Natural killer cell treated with Interleukin-12 subunit alpha and Interleukin-12 subunit beta and Interleukin-15 and Interleukin-18, amount 100 ng/mL, for 72 hours (primary cell): ENCODE measurements around the gene RBMS1. TPM values are rescaled to one million over a fixed set of nuclear protein-coding genes. Genes with fewer than 3 reads are reported as not detected.

Experiments
- ATAC-seq, 2 donors: fragments of 150-1000 bp; cut with Tn5 transposase in 1 of 2; sonication (Bioruptor Pico), chemical (Tn5 transposase) in 1 of 2; 2 replicates each; pipeline ENCODE4 v1.10.0; 2021
- DNase-seq: peaks from one replicate; pipeline ENCODE4 v3.0.0; 2022; ENCODE audit warnings: low spot score
- H3K27ac Mint-ChIP-seq, 2 donors: 1 replicate in 1 of 2; 2 replicates in 1 of 2; pipeline ENCODE4 v1.8.0; 2022; ENCODE audit warnings: mixed read lengths in 2 of 2, mild to moderate bottlenecking in 1 of 2, moderate library complexity in 1 of 2
- H3K27me3 Mint-ChIP-seq, 2 donors: 1 replicate in 1 of 2; 2 replicates in 1 of 2; pipeline ENCODE4 v1.8.0; 2022; ENCODE audit warnings: mixed read lengths in 2 of 2
- H3K36me3 Mint-ChIP-seq: one replicate; pipeline ENCODE4 v1.8.0; 2022; ENCODE audit warnings: mixed read lengths
- H3K4me1 Mint-ChIP-seq, 2 donors: 1 replicate in 1 of 2; 2 replicates in 1 of 2; pipeline ENCODE4 v1.8.0; 2022; ENCODE audit warnings: low read depth in 2 of 2, mixed read lengths in 2 of 2, mild to moderate bottlenecking in 1 of 2
- H3K4me3 Mint-ChIP-seq: one replicate; pipeline ENCODE4 v1.8.0; 2022; ENCODE audit warnings: mixed read lengths
- H3K9me3 Mint-ChIP-seq: 2 replicates; pipeline ENCODE4 v1.8.0; 2022; ENCODE audit warnings: mixed read lengths
- total RNA-seq, 2 donors: library from RNA; stranded (reverse); gene quantifications; one replicate each; pipeline ENCODE4 v1.2.3, GENCODE V29; 2022

The RBMS1 gene
- total RNA-seq, 2 donors from 2014 or later: 59.4 to 86.1 TPM

GRCh38 chr2:160332318-160332717 lies 161.3 kb downstream of the RBMS1 start:
- peak overlapping the region; percentile 54 for H3K4me3 Mint-ChIP-seq
- H3K36me3 Mint-ChIP-seq: no peaks in the 10 kb centered on the region
- no peaks in the 10 kb centered on the region for H3K27me3 Mint-ChIP-seq
- peak overlapping the region; percentile 64 to 89 for H3K27ac Mint-ChIP-seq
- peaks cover 79 to 85% of the 10 kb centered on the region in 2 donors for H3K4me1 Mint-ChIP-seq
- peak; percentile 73 to 79 for ATAC-seq
- no peak for DNase-seq
- H3K9me3 Mint-ChIP-seq: no peaks in the 10 kb centered on the region

GRCh38 chr2:160331258-160332025 lies 162.2 kb downstream of the RBMS1 start:
- H3K9me3 Mint-ChIP-seq: no peaks in the 10 kb centered on the region
- no peaks in the 10 kb centered on the region for H3K36me3 Mint-ChIP-seq
- ATAC-seq (no peak), DNase-seq (no peak)
- peak overlapping the region; percentile 54 for H3K4me3 Mint-ChIP-seq
- H3K27me3 Mint-ChIP-seq: no peaks in the 10 kb centered on the region
- peaks cover 83 to 90% of the 10 kb centered on the region in 2 donors for H3K4me1 Mint-ChIP-seq
- peak overlapping the region; percentile 64 to 89 for H3K27ac Mint-ChIP-seq

GRCh38 chr2:160328811-160329527 lies 164.6 kb downstream of the RBMS1 start:
- ATAC-seq: no peak
- H3K36me3 Mint-ChIP-seq: no peaks in the 10 kb centered on the region
- no peaks in the 10 kb centered on the region for H3K9me3 Mint-ChIP-seq
- H3K27me3 Mint-ChIP-seq: no peaks in the 10 kb centered on the region
- peaks cover 81 to 89% of the 10 kb centered on the region in 2 donors for H3K4me1 Mint-ChIP-seq
- peak overlapping the region; percentile 58 to 89 for H3K27ac Mint-ChIP-seq
- DNase-seq: no peak
- H3K4me3 Mint-ChIP-seq: peak overlapping the region; percentile 46

DNA sequence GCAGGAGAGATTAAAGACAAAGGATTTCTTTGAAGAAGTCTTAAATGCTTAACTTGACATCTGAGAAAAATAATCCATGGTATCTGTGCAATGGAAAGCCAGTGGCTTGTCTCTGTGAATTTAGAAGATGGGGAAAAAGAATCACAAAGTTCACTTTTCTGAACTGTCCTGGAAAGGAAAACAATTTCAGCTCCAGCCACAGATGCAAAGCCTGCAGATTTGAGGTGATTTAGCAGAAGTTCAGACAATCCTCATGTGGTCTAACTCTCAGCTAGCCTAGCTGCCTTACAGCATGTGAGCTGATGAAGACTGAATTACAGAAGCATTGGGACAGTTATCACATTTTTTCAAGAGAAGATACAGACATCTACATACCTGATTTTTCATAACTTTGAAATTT lies 166.8 kb downstream of the RBMS1 start:
- Mint-ChIP-seq H3K9me3 (no peaks in the 10 kb centered on the region), H3K27me3 (no peaks in the 10 kb centered on the region), H3K4me3 (no peak overlapping the region), H3K4me1 (peaks cover 78 to 85% of the 10 kb centered on the region in 2 donors), H3K36me3 (peaks cover 3% of the 10 kb centered on the region), H3K27ac (peak overlapping the region; percentile 14 to 75)
- DNase-seq (no peak), ATAC-seq (no peak)

GRCh38 chr2:160325418-160325817 lies 168.2 kb downstream of the RBMS1 start:
- ATAC-seq (no peak), DNase-seq (no peak)
- H3K27me3 Mint-ChIP-seq: no peaks in the 10 kb centered on the region
- peak overlapping the region in 1 of 2 donors; percentile 75 for H3K27ac Mint-ChIP-seq
- peaks cover 6% of the 10 kb centered on the region for H3K36me3 Mint-ChIP-seq
- H3K4me3 Mint-ChIP-seq: peak overlapping the region; percentile 6
- H3K9me3 Mint-ChIP-seq: no peaks in the 10 kb centered on the region
- peaks cover 80 to 86% of the 10 kb centered on the region in 2 donors for H3K4me1 Mint-ChIP-seq

GRCh38 chr2:160324917-160325316 lies 168.7 kb downstream of the RBMS1 start:
- no peaks in the 10 kb centered on the region for H3K27me3 Mint-ChIP-seq
- peak overlapping the region in 1 of 2 donors; percentile 75 for H3K27ac Mint-ChIP-seq
- peaks cover 6% of the 10 kb centered on the region for H3K36me3 Mint-ChIP-seq
- peak overlapping the region; percentile 6 for H3K4me3 Mint-ChIP-seq
- H3K9me3 Mint-ChIP-seq: no peaks in the 10 kb centered on the region
- ATAC-seq: no peak
- DNase-seq: no peak
- peaks cover 80 to 83% of the 10 kb centered on the region in 2 donors for H3K4me1 Mint-ChIP-seq

DNA sequence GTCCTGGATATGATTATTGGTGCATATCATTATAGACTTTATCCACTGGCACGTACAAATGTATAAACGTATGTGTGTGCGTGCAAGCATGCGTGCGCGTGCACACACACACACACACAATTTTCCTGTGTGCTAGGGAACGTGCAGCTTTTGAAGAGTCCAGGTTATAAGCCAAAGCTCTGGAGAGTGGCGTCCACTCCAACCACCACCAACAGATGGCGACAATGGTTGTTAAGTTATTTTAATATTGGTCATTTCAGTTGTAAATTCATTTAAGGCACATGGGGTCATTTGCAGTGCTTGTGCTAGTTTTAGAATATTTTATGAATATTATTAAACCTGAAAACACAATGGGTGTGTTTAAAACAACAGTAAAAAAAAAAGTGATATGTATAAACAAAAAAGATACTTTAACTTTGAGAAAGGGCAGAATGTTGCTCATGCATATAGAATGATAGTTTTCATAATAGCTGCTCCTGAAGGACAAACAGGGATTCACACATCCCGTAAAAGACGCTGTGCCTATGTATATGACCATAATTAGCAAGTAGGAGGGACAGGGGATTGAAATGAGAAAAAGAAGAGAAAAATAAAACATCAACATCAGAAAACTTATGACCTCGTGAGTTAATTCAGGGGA lies 169.3 kb downstream of the RBMS1 start:
- DNase-seq (peak; percentile 65), ATAC-seq (no peak)
- H3K9me3 Mint-ChIP-seq: no peaks in the 10 kb centered on the region
- peak overlapping the region in 1 of 2 donors; percentile 75 for H3K27ac Mint-ChIP-seq
- H3K4me3 Mint-ChIP-seq: no peak overlapping the region
- H3K27me3 Mint-ChIP-seq: no peaks in the 10 kb centered on the region
- peaks cover 6% of the 10 kb centered on the region for H3K36me3 Mint-ChIP-seq
- peaks cover 74 to 77% of the 10 kb centered on the region in 2 donors for H3K4me1 Mint-ChIP-seq

- DNase-seq (no peak), ATAC-seq (peak; percentile 88 to 90)
- Mint-ChIP-seq H3K36me3 (peaks cover 6% of the 10 kb centered on the region), H3K4me3 (peak overlapping the region; percentile 22), H3K27me3 (no peaks in the 10 kb centered on the region), H3K27ac (peak overlapping the region; percentile 2 to 4), H3K9me3 (no peaks in the 10 kb centered on the region), H3K4me1 (peaks cover 55 to 63% of the 10 kb centered on the region in 2 donors)
These were observed 171.3 kb downstream of the RBMS1 start for GRCh38 chr2:160322320-160322719.

GRCh38 chr2:160321006-160321405 lies 172.6 kb downstream of the RBMS1 start:
- H3K27me3 Mint-ChIP-seq: no peaks in the 10 kb centered on the region
- peaks cover 53 to 68% of the 10 kb centered on the region in 2 donors for H3K4me1 Mint-ChIP-seq
- H3K36me3 Mint-ChIP-seq: peaks cover 6% of the 10 kb centered on the region
- no peaks in the 10 kb centered on the region for H3K9me3 Mint-ChIP-seq
- DNase-seq (no peak), ATAC-seq (no peak)
- no peak overlapping the region for H3K27ac Mint-ChIP-seq
- H3K4me3 Mint-ChIP-seq: no peak overlapping the region

GRCh38 chr2:160319700-160320099 lies 173.9 kb downstream of the RBMS1 start:
- Mint-ChIP-seq H3K4me1 (peaks cover 46 to 63% of the 10 kb centered on the region in 2 donors), H3K4me3 (no peak overlapping the region), H3K9me3 (no peaks in the 10 kb centered on the region), H3K27ac (no peak overlapping the region), H3K27me3 (no peaks in the 10 kb centered on the region), H3K36me3 (peaks cover 6% of the 10 kb centered on the region)
- ATAC-seq: no peak
- DNase-seq: no peak

DNA sequence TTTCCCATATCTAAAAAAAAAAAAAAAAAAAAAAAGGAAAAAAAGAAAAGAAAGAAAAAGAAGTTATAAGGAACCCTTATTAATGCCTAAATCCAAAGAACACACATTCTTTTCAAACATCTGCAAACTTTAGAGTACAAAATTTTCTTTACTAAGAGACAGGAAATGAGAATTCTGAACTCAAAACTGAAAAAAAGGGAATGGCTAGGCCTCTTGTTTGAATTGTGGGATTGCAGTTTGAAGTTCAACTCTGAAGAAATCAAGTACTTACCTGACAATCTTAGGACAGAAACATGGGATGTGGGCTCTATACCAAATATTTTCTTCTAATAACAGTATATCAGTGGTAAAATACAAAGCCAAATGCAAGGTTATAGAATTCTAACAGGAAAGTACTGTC lies 175.4 kb downstream of the RBMS1 start:
- Mint-ChIP-seq H3K4me3 (no peak overlapping the region), H3K27me3 (no peaks in the 10 kb centered on the region), H3K9me3 (no peaks in the 10 kb centered on the region), H3K4me1 (peaks cover 48 to 58% of the 10 kb centered on the region in 2 donors), H3K27ac (no peak overlapping the region), H3K36me3 (peaks cover 6% of the 10 kb centered on the region)
- ATAC-seq: no peak
- no peak for DNase-seq

- peaks cover 6% of the 10 kb centered on the region for H3K36me3 Mint-ChIP-seq
- H3K27me3 Mint-ChIP-seq: no peaks in the 10 kb centered on the region
- H3K4me1 Mint-ChIP-seq: peaks cover 45 to 52% of the 10 kb centered on the region in 2 donors
- no peak overlapping the region for H3K4me3 Mint-ChIP-seq
- DNase-seq (no peak), ATAC-seq (no peak)
- H3K9me3 Mint-ChIP-seq: no peaks in the 10 kb centered on the region
- peak overlapping the region in 1 of 2 donors; percentile 1 for H3K27ac Mint-ChIP-seq
These were observed 176.2 kb downstream of the RBMS1 start for GRCh38 chr2:160317181-160318099.

- peaks cover 26 to 31% of the 10 kb centered on the region in 2 donors for H3K4me1 Mint-ChIP-seq
- H3K36me3 Mint-ChIP-seq: no peaks in the 10 kb centered on the region
- no peaks in the 10 kb centered on the region for H3K9me3 Mint-ChIP-seq
- ATAC-seq (no peak), DNase-seq (no peak)
- no peak overlapping the region for H3K27ac Mint-ChIP-seq
- H3K27me3 Mint-ChIP-seq: no peaks in the 10 kb centered on the region
- no peak overlapping the region for H3K4me3 Mint-ChIP-seq
These were observed 178.3 kb downstream of the RBMS1 start for GRCh38 chr2:160315337-160315736.
